Type B pancreatic cell (in vitro differentiated cells): ENCODE measurements around the gene RNASE3. TPM values are rescaled to one million over a fixed set of nuclear protein-coding genes. Genes with fewer than 3 reads are reported as not detected.
A peak's percentile ranks its signal among the peaks of the same experiment; 100 is the strongest.

ENCODE experiments used
- DNase-seq: peaks from one replicate; pipeline ENCODE4 v3.0.0; 2021; ENCODE audit warnings: mixed read lengths; ENCODE audit not compliant: unreplicated experiment; ENCODE audit errors: extremely low spot score
- H3K27ac Mint-ChIP-seq: 2 replicates; pipeline ENCODE4 v1.8.0; 2021; ENCODE audit warnings: mild to moderate bottlenecking, mixed read lengths
- H3K27me3 Mint-ChIP-seq: 2 replicates; pipeline ENCODE4 v1.8.0; 2021; ENCODE audit warnings: mixed read lengths
- H3K36me3 Mint-ChIP-seq: 2 replicates; pipeline ENCODE4 v1.8.0; 2021; ENCODE audit warnings: mixed read lengths
- H3K4me1 Mint-ChIP-seq: one replicate; pipeline ENCODE4 v1.8.0; 2021; ENCODE audit warnings: mixed read lengths; ENCODE audit not compliant: unreplicated experiment
- H3K4me3 Mint-ChIP-seq: 2 replicates; pipeline ENCODE4 v1.8.0; 2021; ENCODE audit warnings: mild to moderate bottlenecking, mixed read lengths
- H3K9me3 Mint-ChIP-seq: 2 replicates; pipeline ENCODE4 v1.8.0; 2021; ENCODE audit warnings: mixed read lengths
- CTCF ChIP-seq: fragments of 200-600 bp; sonication (generic); conservative IDR thresholded peaks from 2 replicates; pipeline ENCODE4 v1.5.0; 2021; ENCODE audit warnings: antibody characterized with exemption, mild to moderate bottlenecking
- total RNA-seq: library from RNA; stranded (reverse); gene quantifications from 2 replicates; pipeline ENCODE4 v1.2.1, GENCODE V29; 2021; ENCODE audit warnings: low replicate concordance

RNASE3 gene
- total RNA-seq, 1 donor from 2014 or later, result not detected

- TF ChIP-seq CTCF, result peak; percentile 83
- no peaks in the 10 kb centered on the region for H3K36me3 Mint-ChIP-seq
- H3K27ac Mint-ChIP-seq, result no peak overlapping the region
- H3K4me3 Mint-ChIP-seq, result no peak overlapping the region
- H3K9me3 Mint-ChIP-seq, result no peaks in the 10 kb centered on the region
- H3K4me1 Mint-ChIP-seq, result peaks cover 14% of the 10 kb centered on the region
- DNase-seq, result no peak
- peaks cover 12% of the 10 kb centered on the region for H3K27me3 Mint-ChIP-seq
Observed at GRCh38 chr14:20855652-20856291, 35.4 kb upstream of the RNASE3 start.

- Mint-ChIP-seq H3K36me3 (no peaks in the 10 kb centered on the region), H3K4me1 (peaks cover 14% of the 10 kb centered on the region), H3K9me3 (no peaks in the 10 kb centered on the region), H3K27me3 (peaks cover 12% of the 10 kb centered on the region), H3K4me3 (no peak overlapping the region), H3K27ac (no peak overlapping the region)
- no peak for DNase-seq
- TF ChIP-seq CTCF, result no peak
Observed at GRCh38 chr14:20857207-20857606, 34.0 kb upstream of the RNASE3 start.

- H3K4me1 Mint-ChIP-seq, result peaks cover 14% of the 10 kb centered on the region
- DNase-seq, result no peak
- H3K27ac Mint-ChIP-seq, result no peak overlapping the region
- no peaks in the 10 kb centered on the region for H3K36me3 Mint-ChIP-seq
- peaks cover 14% of the 10 kb centered on the region for H3K27me3 Mint-ChIP-seq
- no peaks in the 10 kb centered on the region for H3K9me3 Mint-ChIP-seq
- peak; percentile 97 for TF ChIP-seq CTCF
- H3K4me3 Mint-ChIP-seq, result peak overlapping the region; percentile 29
Observed at GRCh38 chr14:20857630-20858261, 33.4 kb upstream of the RNASE3 start.

- Mint-ChIP-seq H3K4me3 (no peak overlapping the region), H3K36me3 (no peaks in the 10 kb centered on the region), H3K27me3 (peaks cover 20% of the 10 kb centered on the region), H3K4me1 (no peaks in the 10 kb centered on the region), H3K9me3 (no peaks in the 10 kb centered on the region), H3K27ac (no peak overlapping the region)
- no peak for DNase-seq
- no peak for TF ChIP-seq CTCF
Observed at GRCh38 chr14:20866194-20866593, 25.0 kb upstream of the RNASE3 start.

- Mint-ChIP-seq H3K4me1 (no peaks in the 10 kb centered on the region), H3K9me3 (no peaks in the 10 kb centered on the region), H3K27me3 (peaks cover 25% of the 10 kb centered on the region), H3K4me3 (no peak overlapping the region), H3K27ac (no peak overlapping the region), H3K36me3 (no peaks in the 10 kb centered on the region)
- DNase-seq, result no peak
- TF ChIP-seq CTCF, result peak; percentile 70
Observed at GRCh38 chr14:20866963-20867362, 24.2 kb upstream of the RNASE3 start.
